GM13976 (cell line): ENCODE data around the gene STAB2.

ENCODE experiments used
- DNase-seq: peaks from one replicate; pipeline ENCODE4 v3.0.0; 2012; ENCODE audit warnings: low spot score
- CTCF ChIP-seq: IDR thresholded peaks from 2 replicates; pipeline ENCODE4 v1.5.1; 2012; ENCODE audit warnings: borderline replicate concordance, mild to moderate bottlenecking; ENCODE audit not compliant: insufficient read depth; ENCODE audit errors: extremely low read depth, missing control alignments, control extremely low read depth
- in situ Hi-C: fragments of 300-500 bp; cut with MboI; formaldehyde crosslinking; loops from one replicate; pipeline ENCODE4 v1.12.0; 2022; ENCODE audit warnings: low sequenced_read_pairs, mixed read lengths, inconsistent platforms; ENCODE audit not compliant: unreplicated experiment

The STAB2 gene

GRCh38 chr12:103799504-103799856 is 212.4 kb downstream of the STAB2 start:
- no peak for TF ChIP-seq CTCF
- no peak for DNase-seq
- in situ Hi-C loops = no loop called here

- in situ Hi-C loops = no loop called here
- DNase-seq = no peak
- TF ChIP-seq CTCF = no peak
Measured at GRCh38 chr12:103799857-103800771, 213.0 kb downstream of the STAB2 start.

GRCh38 chr12:103801709-103802585 is 214.9 kb downstream of the STAB2 start:
- no peak for DNase-seq
- in situ Hi-C loops = no loop called here
- TF ChIP-seq CTCF = no peak

- DNase-seq = no peak
- in situ Hi-C loops = no loop called here
- TF ChIP-seq CTCF = no peak
Measured at GRCh38 chr12:103802586-103802886, 215.5 kb downstream of the STAB2 start.

- DNase-seq = no peak
- no peak for TF ChIP-seq CTCF
- in situ Hi-C loops = no loop called here
Measured at GRCh38 chr12:103803847-103804246, 216.8 kb downstream of the STAB2 start.

- no peak for TF ChIP-seq CTCF
- no peak for DNase-seq
- in situ Hi-C loops = no loop called here
Measured at GRCh38 chr12:103805655-103806360, 218.7 kb downstream of the STAB2 start.
